ENCODE data around the gene KRTAP10-2.
"Not testable (repeated sequence)": the region's sequence is repeated elsewhere in the genome, so short reads cannot be mapped to it uniquely, and the experiment has no call there.

KRTAP10-2 gene

DNA sequence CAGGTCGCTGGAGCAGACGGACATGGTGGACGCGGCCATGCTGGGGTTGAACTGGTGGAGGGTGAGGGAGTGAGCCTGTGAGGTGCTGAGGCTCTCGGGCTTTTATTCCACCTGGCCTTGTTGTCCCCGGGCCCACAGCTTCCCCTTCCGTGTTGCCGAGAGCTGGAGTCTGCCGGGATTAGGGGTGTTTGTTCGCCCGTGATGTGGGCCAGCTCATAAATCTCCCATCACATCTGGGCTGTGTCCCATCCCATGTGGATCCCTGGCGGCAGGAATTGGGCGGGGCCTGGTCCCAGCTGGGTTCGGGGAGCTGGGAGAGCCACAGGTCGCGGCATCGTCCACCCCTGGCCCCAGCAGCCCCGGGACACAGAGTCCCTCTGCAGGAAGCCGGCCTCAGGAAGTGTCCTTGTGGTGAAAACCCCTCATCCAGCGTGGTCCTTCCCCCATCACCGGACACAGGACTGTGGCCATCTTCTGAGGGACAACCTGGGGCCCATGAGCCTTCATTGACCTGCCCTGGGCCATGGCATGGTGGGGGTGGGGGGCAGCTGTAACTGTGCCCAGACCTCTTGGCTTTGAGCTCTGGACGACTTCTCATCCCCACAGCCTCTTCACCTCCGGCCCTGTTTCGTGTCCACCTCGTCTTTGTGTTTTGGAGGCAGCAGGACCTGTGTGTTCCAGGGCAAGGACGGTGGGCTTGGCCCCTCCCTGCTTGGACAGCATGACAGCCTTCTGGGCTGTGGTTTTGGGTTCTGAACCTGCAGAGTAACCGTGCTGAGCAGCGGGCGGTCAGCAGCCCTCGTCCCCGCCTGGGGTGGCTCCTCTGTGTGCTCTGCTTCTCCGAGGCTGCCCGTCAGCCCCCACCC is 41.4 kb upstream of the KRTAP10-2 start, which contains the start of gene KRTAP10-6:
Gene KRTAP10-6, minus strand, starts transcription at position 60 of the 866 bp plus-strand sequence. Its CDS starts 21 bp downstream, at position 39.
- 89 to 92% methylated on average over 29 to 32 of the region's 33 CpGs for WGBS, 2 experiments (ENCODE audit: insufficient coverage in 2 of 2)
- Histone ChIP-seq H3K9me3 (ENCODE audit: control insufficient read depth, low read length) (no peaks in the 10 kb centered on the region), H3K4me3 (ENCODE audit: extremely low read depth, insufficient read depth, low read length, poor library complexity, severe bottlenecking) (no peak within 1 kb of the TSS), H3K27ac (ENCODE audit: low read depth, low read length, severe bottlenecking) (peak within 1 kb of the TSS; percentile 67), H3K36me3 (ENCODE audit: control insufficient read depth, insufficient read depth, low read length) (no peaks in the 10 kb centered on the region), H3K4me1 (ENCODE audit: control insufficient read depth, insufficient read depth, low read length, poor library complexity, severe bottlenecking) (peaks cover 10% of the 10 kb centered on the region)

DNA sequence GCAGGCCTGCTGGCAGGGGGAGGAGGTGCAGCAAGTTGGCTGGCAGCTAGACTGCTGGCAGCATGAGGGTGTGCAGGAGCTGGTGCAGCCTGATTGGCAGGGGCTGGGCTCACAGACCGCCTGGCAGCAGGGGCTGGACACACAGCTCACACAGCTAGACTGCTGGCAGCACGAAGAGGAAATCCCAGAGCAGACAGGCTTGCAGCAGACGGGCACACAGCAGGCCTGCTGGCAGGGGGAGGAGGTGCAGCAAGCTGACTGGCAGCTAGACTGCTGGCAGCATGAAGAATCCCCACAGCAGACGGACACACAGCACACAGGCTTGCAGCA is 40.5 kb upstream of the KRTAP10-2 start:
- H3K36me3 ChIP-seq (ENCODE audit: control insufficient read depth, insufficient read depth, low read length); H3K27ac ChIP-seq (ENCODE audit: low read depth, low read length, severe bottlenecking): not testable (repeated sequence)
- no CpG with 5 or more reads among the region's 4 CpGs for WGBS, 2 experiments (ENCODE audit: insufficient coverage in 2 of 2)

GRCh38 chr21:44590897-44591800 is 39.8 kb upstream of the KRTAP10-2 start:
- peaks cover 10% of the 10 kb centered on the region for H3K4me1 ChIP-seq (ENCODE audit: control insufficient read depth, insufficient read depth, low read length, poor library complexity, severe bottlenecking)
- WGBS, 2 experiments (ENCODE audit: insufficient coverage in 2 of 2): 86 to 88% methylated on average over 9 to 14 of the region's 19 CpGs
- not testable (repeated sequence) for H3K36me3 ChIP-seq (ENCODE audit: control insufficient read depth, insufficient read depth, low read length); H3K27ac ChIP-seq (ENCODE audit: low read depth, low read length, severe bottlenecking); H3K9me3 ChIP-seq (ENCODE audit: control insufficient read depth, low read length); H3K4me3 ChIP-seq (ENCODE audit: extremely low read depth, insufficient read depth, low read length, poor library complexity, severe bottlenecking)

More for the DNA sequence above, 40.5 kb upstream of the KRTAP10-2 start:
- not testable (repeated sequence) for H3K4me3 ChIP-seq (ENCODE audit: extremely low read depth, insufficient read depth, low read length, poor library complexity, severe bottlenecking); H3K9me3 ChIP-seq (ENCODE audit: control insufficient read depth, low read length)
- peaks cover 10% of the 10 kb centered on the region for H3K4me1 ChIP-seq (ENCODE audit: control insufficient read depth, insufficient read depth, low read length, poor library complexity, severe bottlenecking)

GRCh38 chr21:44590311-44590721 is 39.0 kb upstream of the KRTAP10-2 start:
- Histone ChIP-seq H3K36me3 (ENCODE audit: control insufficient read depth, insufficient read depth, low read length) (no peaks in the 10 kb centered on the region), H3K4me1 (ENCODE audit: control insufficient read depth, insufficient read depth, low read length, poor library complexity, severe bottlenecking) (peaks cover 10% of the 10 kb centered on the region), H3K4me3 (ENCODE audit: extremely low read depth, insufficient read depth, low read length, poor library complexity, severe bottlenecking) (no peak overlapping the region), H3K27ac (ENCODE audit: low read depth, low read length, severe bottlenecking) (no peak overlapping the region), H3K9me3 (ENCODE audit: control insufficient read depth, low read length) (no peaks in the 10 kb centered on the region)
- 100% methylated on average over 2 of the region's 10 CpGs; no CpG with 5 or more reads in 1 of the 2 experiments for WGBS, 2 experiments (ENCODE audit: insufficient coverage in 2 of 2)

- H3K9me3 ChIP-seq (ENCODE audit: control insufficient read depth, low read length): no peaks in the 10 kb centered on the region
- H3K4me1 ChIP-seq (ENCODE audit: control insufficient read depth, insufficient read depth, low read length, poor library complexity, severe bottlenecking): peaks cover 10% of the 10 kb centered on the region
- no peaks in the 10 kb centered on the region for H3K36me3 ChIP-seq (ENCODE audit: control insufficient read depth, insufficient read depth, low read length)
- no peak overlapping the region for H3K27ac ChIP-seq (ENCODE audit: low read depth, low read length, severe bottlenecking)
- no peak overlapping the region for H3K4me3 ChIP-seq (ENCODE audit: extremely low read depth, insufficient read depth, low read length, poor library complexity, severe bottlenecking)
- WGBS, 2 experiments (ENCODE audit: insufficient coverage in 2 of 2): 93 to 94% methylated on average over 23 to 24 of the region's 24 CpGs
Observed at GRCh38 chr21:44589586-44590305, 38.4 kb upstream of the KRTAP10-2 start.

GRCh38 chr21:44589094-44589493 is 37.8 kb upstream of the KRTAP10-2 start:
- Histone ChIP-seq H3K4me3 (ENCODE audit: extremely low read depth, insufficient read depth, low read length, poor library complexity, severe bottlenecking) (no peak overlapping the region), H3K4me1 (ENCODE audit: control insufficient read depth, insufficient read depth, low read length, poor library complexity, severe bottlenecking) (peaks cover 9% of the 10 kb centered on the region), H3K27ac (ENCODE audit: low read depth, low read length, severe bottlenecking) (no peak overlapping the region), H3K36me3 (ENCODE audit: control insufficient read depth, insufficient read depth, low read length) (no peaks in the 10 kb centered on the region), H3K9me3 (ENCODE audit: control insufficient read depth, low read length) (no peaks in the 10 kb centered on the region)
- 100% methylated on average over 2 of the region's 2 CpGs for WGBS, 2 experiments (ENCODE audit: insufficient coverage in 2 of 2)

DNA sequence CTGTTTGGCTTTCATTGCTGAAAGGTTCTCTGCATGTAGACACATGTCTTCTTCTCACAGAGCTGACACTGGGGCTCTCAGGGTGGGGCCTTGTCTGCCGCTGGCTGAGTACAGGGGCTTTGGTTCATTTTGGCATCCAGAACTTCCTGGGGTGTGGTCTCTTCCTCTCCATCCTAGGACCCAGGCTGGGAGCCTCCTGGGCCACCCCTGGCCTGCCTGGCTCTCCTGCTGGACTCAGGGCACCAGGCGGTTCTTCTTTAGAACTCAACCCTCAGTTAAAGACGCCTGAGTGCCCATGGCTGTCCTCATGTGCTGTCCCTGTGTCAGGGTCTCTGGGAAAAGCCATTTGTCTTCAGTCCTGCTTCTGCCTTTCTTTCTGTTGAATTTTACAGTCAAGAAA is 34.6 kb upstream of the KRTAP10-2 start:
- H3K9me3 ChIP-seq (ENCODE audit: control insufficient read depth, low read length): no peaks in the 10 kb centered on the region
- no peak overlapping the region for H3K4me3 ChIP-seq (ENCODE audit: extremely low read depth, insufficient read depth, low read length, poor library complexity, severe bottlenecking)
- no peak overlapping the region for H3K27ac ChIP-seq (ENCODE audit: low read depth, low read length, severe bottlenecking)
- no peaks in the 10 kb centered on the region for H3K36me3 ChIP-seq (ENCODE audit: control insufficient read depth, insufficient read depth, low read length)
- WGBS, 2 experiments (ENCODE audit: insufficient coverage in 2 of 2): 95 to 96% methylated on average over 3 of the region's 3 CpGs
- no peaks in the 10 kb centered on the region for H3K4me1 ChIP-seq (ENCODE audit: control insufficient read depth, insufficient read depth, low read length, poor library complexity, severe bottlenecking)

DNA sequence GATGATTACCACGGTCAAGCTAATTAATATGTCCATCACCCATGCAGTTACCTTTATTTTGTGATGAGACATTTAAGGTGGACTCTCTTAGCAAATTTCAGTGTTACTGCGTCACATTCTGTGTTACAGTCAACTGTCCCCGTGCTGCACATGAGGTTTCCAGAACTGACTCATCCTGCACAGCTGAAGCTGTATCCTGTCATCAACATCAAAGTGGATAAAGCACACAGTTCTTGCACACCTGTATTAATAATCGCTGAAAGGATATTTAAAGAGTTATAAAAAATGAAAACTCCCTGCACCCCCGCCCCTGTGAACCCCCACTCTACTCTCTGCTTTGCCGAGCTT is 32.5 kb upstream of the KRTAP10-2 start:
- WGBS, 2 experiments (ENCODE audit: insufficient coverage in 2 of 2): 80 to 87% methylated on average over 2 to 3 of the region's 6 CpGs
- H3K9me3 ChIP-seq (ENCODE audit: control insufficient read depth, low read length): no peaks in the 10 kb centered on the region
- no peaks in the 10 kb centered on the region for H3K36me3 ChIP-seq (ENCODE audit: control insufficient read depth, insufficient read depth, low read length)
- no peaks in the 10 kb centered on the region for H3K4me1 ChIP-seq (ENCODE audit: control insufficient read depth, insufficient read depth, low read length, poor library complexity, severe bottlenecking)
- no peak overlapping the region for H3K27ac ChIP-seq (ENCODE audit: low read depth, low read length, severe bottlenecking)
- H3K4me3 ChIP-seq (ENCODE audit: extremely low read depth, insufficient read depth, low read length, poor library complexity, severe bottlenecking): no peak overlapping the region

DNA sequence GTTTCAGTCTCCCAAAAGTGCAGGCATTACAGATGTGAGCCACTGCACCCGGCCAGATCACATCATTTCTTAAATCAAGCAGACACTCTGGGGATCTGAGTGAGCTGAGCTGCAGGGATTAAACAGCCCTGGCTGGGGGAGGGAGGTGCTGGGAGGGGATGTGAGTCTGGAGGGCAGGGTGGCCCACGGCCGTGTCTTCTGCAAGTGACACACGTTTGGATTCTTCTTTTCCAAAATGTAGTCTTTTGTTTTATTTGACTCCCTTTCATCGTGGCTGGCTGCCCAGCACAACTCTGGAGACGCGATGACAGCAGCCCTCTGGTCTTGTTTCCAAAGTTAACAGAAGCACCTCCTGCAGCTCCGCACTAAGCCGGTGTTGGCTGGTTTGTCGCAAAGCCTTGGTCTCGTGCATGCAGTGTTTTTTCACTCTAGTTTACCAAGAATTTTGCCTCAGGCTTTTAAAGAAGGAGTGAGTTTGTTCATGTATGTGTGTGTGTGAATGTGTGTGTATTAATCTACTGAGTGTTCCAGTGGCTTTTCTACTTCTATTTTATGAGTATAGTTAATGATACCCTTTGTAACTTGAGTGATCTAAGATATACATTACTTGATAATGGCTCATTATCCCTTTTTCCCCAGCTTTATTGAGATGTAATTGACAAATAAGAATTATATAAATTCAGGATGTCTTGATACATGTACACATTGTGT is 31.9 kb upstream of the KRTAP10-2 start:
- Histone ChIP-seq H3K4me3 (ENCODE audit: extremely low read depth, insufficient read depth, low read length, poor library complexity, severe bottlenecking) (no peak overlapping the region), H3K4me1 (ENCODE audit: control insufficient read depth, insufficient read depth, low read length, poor library complexity, severe bottlenecking) (no peaks in the 10 kb centered on the region), H3K36me3 (ENCODE audit: control insufficient read depth, insufficient read depth, low read length) (no peaks in the 10 kb centered on the region), H3K9me3 (ENCODE audit: control insufficient read depth, low read length) (no peaks in the 10 kb centered on the region), H3K27ac (ENCODE audit: low read depth, low read length, severe bottlenecking) (no peak overlapping the region)
- 64 to 69% methylated on average over 10 to 11 of the region's 11 CpGs for WGBS, 2 experiments (ENCODE audit: insufficient coverage in 2 of 2)

DNA sequence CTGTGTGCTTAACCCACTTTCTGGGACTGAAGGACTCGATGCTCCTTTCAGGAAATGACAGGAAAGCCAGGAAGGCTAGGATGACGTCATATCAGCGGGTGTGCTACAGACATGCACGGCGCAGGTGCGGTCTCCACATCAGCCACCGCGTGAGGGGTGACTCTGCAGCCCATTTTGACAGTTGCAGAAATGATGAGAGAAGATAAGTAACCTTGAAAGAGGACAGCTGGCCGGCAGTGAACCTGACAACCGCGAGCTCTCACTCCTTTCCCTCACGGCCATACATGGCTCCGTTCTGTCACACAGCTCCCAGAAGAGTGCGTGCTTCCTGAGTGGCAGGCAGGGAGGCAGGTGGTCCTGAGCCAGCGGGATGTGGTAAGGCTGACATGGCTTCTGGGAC is 30.8 kb upstream of the KRTAP10-2 start:
- Histone ChIP-seq H3K4me1 (ENCODE audit: control insufficient read depth, insufficient read depth, low read length, poor library complexity, severe bottlenecking) (no peaks in the 10 kb centered on the region), H3K36me3 (ENCODE audit: control insufficient read depth, insufficient read depth, low read length) (no peaks in the 10 kb centered on the region), H3K4me3 (ENCODE audit: extremely low read depth, insufficient read depth, low read length, poor library complexity, severe bottlenecking) (no peak overlapping the region), H3K27ac (ENCODE audit: low read depth, low read length, severe bottlenecking) (no peak overlapping the region), H3K9me3 (ENCODE audit: control insufficient read depth, low read length) (peaks cover 5% of the 10 kb centered on the region)
- WGBS, 2 experiments (ENCODE audit: insufficient coverage in 2 of 2): 80 to 95% methylated on average over 13 to 14 of the region's 15 CpGs
